ENCODE results near the gene TDG. TPM values are rescaled to one million over a fixed set of nuclear protein-coding genes. Genes with fewer than 3 reads are reported as not detected.

TDG gene
- total RNA-seq, 1 experiment from 2014 or later = 38.2 TPM

GRCh38 chr12:103924761-103925641 is 40.7 kb upstream of the TDG start:
- Histone ChIP-seq H3K4me3 (ENCODE audit: low read depth in 2 of 2, low read length in 2 of 2) (no peak overlapping the region), H3K4me1 (ENCODE audit: control insufficient read depth, insufficient read depth, low read length) (peaks cover 8% of the 10 kb centered on the region), H3K9me3 (ENCODE audit: control insufficient read depth, insufficient read depth, low read depth, low read length) (no peaks in the 10 kb centered on the region), H3K27ac (ENCODE audit: low read length) (no peak overlapping the region), H3K36me3 (ENCODE audit: control insufficient read depth, insufficient read depth, low read length) (no peaks in the 10 kb centered on the region), H3K27me3 (ENCODE audit: control insufficient read depth, insufficient read depth, low read length) (no peaks in the 10 kb centered on the region)
- in situ Hi-C loops (cut with HindIII; ENCODE audit: low pct_unique_long_range_greater_than_20kb, low sequenced_read_pairs) (no loop called here), intact Hi-C loops (cut with micrococcal nuclease; ENCODE audit: unreplicated experiment) (no loop called here)
- POLR2A ChIA-PET = no interaction called here
- TF ChIP-seq POLR2AphosphoS5 (IDR thresholded peaks at IDR 0.05; ENCODE audit: low read depth, low read length) (no peak), SIN3A (IDR thresholded peaks at IDR 0.05; ENCODE audit: borderline replicate concordance, insufficient read depth, low read depth, low read length) (no peak), REST (IDR thresholded peaks at IDR 0.05; ENCODE audit: insufficient read depth in 1 of 2, low read depth in 2 of 2, low read length in 1 of 2) (no peak), TCF7L2 (IDR thresholded peaks at IDR 0.05; ENCODE audit: low read depth, low read length) (peak; percentile 80)
- TF ChIP-seq, protein P1, sequence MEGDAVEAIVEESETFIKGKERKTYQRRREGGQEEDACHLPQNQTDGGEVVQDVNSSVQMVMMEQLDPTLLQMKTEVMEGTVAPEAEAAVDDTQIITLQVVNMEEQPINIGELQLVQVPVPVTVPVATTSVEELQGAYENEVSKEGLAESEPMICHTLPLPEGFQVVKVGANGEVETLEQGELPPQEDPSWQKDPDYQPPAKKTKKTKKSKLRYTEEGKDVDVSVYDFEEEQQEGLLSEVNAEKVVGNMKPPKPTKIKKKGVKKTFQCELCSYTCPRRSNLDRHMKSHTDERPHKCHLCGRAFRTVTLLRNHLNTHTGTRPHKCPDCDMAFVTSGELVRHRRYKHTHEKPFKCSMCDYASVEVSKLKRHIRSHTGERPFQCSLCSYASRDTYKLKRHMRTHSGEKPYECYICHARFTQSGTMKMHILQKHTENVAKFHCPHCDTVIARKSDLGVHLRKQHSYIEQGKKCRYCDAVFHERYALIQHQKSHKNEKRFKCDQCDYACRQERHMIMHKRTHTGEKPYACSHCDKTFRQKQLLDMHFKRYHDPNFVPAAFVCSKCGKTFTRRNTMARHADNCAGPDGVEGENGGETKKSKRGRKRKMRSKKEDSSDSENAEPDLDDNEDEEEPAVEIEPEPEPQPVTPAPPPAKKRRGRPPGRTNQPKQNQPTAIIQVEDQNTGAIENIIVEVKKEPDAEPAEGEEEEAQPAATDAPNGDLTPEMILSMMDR (IDR thresholded peaks at IDR 0.05) = no peak
- CTCF ChIA-PET = no interaction called here
- no peak for ATAC-seq
- no TSS peak for BruUV-seq (replicated peaks)
- peak; percentile 30 for DNase-seq (ENCODE audit: low read depth, low spot score)

DNA sequence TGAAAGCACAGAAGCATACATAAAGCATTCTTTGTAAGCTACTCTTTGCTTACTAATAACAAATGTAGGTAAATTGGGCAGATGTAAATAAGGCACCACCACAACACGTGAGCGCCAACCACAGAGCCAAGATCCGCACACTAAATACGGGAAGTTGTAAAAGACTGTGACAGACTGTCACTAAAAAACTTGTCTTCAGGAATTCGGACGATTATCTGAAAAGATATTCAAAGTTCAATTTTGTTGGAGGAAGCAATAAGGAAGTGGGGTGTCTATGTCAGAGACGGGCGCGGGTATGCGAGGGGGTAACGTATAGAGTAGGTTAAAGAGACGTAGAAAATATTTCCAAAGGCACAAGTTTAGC is 37.0 kb upstream of the TDG start:
- TF ChIP-seq POLR2AphosphoS5 (IDR thresholded peaks at IDR 0.05; ENCODE audit: low read depth, low read length) (no peak), SIN3A (IDR thresholded peaks at IDR 0.05; ENCODE audit: borderline replicate concordance, insufficient read depth, low read depth, low read length) (no peak), REST (IDR thresholded peaks at IDR 0.05; ENCODE audit: insufficient read depth in 1 of 2, low read depth in 2 of 2, low read length in 1 of 2) (no peak), TCF7L2 (IDR thresholded peaks at IDR 0.05; ENCODE audit: low read depth, low read length) (no peak)
- TF ChIP-seq, protein P1 (IDR thresholded peaks at IDR 0.05) = no peak
- BruUV-seq (replicated peaks) = no TSS peak
- H3K9me3 ChIP-seq (ENCODE audit: control insufficient read depth, insufficient read depth, low read depth, low read length) = no peaks in the 10 kb centered on the region
- POLR2A ChIA-PET = no interaction called here
- in situ Hi-C loops (cut with HindIII; ENCODE audit: low pct_unique_long_range_greater_than_20kb, low sequenced_read_pairs) = no loop called here
- intact Hi-C loops (cut with micrococcal nuclease; ENCODE audit: unreplicated experiment) = no loop called here
- ATAC-seq (no peak), DNase-seq (ENCODE audit: low read depth, low spot score) (no peak)
- H3K4me1 ChIP-seq (ENCODE audit: control insufficient read depth, insufficient read depth, low read length) = peaks cover 24% of the 10 kb centered on the region
- H3K4me3 ChIP-seq (ENCODE audit: low read depth in 2 of 2, low read length in 2 of 2) = peak overlapping the region; percentile 62 to 92
- peak overlapping the region; percentile 92 for H3K27ac ChIP-seq (ENCODE audit: low read length)
- CTCF ChIA-PET = no interaction called here
- peaks cover 25% of the 10 kb centered on the region for H3K36me3 ChIP-seq (ENCODE audit: control insufficient read depth, insufficient read depth, low read length)
- no peaks in the 10 kb centered on the region for H3K27me3 ChIP-seq (ENCODE audit: control insufficient read depth, insufficient read depth, low read length)

Data from Panc1 (cell line).